KMS-11 (cell line): ENCODE data around the gene PTGIS.

Source experiments
- H2AFZ ChIP-seq: fragments of 200-600 bp; sonication (generic); 2 replicates; pipeline ENCODE4 v1.6.1; 2016; ENCODE audit warnings: antibody characterized with exemption, mixed run types, low read depth
- H3K27ac ChIP-seq: fragments of 200-600 bp; sonication (generic); 2 replicates; pipeline ENCODE4 v1.6.1; 2016; ENCODE audit warnings: mild to moderate bottlenecking, mixed run types
- H3K27me3 ChIP-seq: fragments of 200-600 bp; sonication (generic); 2 replicates; pipeline ENCODE4 v1.6.1; 2017; ENCODE audit warnings: mild to moderate bottlenecking, low read depth, mixed run types, moderate library complexity; ENCODE audit not compliant: insufficient read depth
- H3K36me3 ChIP-seq: fragments of 200-600 bp; sonication (generic); 2 replicates; pipeline ENCODE4 v1.6.1; 2017; ENCODE audit warnings: mild to moderate bottlenecking, mixed run types; ENCODE audit not compliant: insufficient read depth
- H3K4me1 ChIP-seq: fragments of 200-600 bp; sonication (generic); 2 replicates; pipeline ENCODE4 v1.6.1; 2016; ENCODE audit warnings: mild to moderate bottlenecking, low read depth, mixed run types; ENCODE audit not compliant: poor library complexity, severe bottlenecking
- H3K4me2 ChIP-seq: fragments of 200-600 bp; sonication (generic); 2 replicates; pipeline ENCODE4 v1.7.0; 2016; ENCODE audit warnings: mild to moderate bottlenecking, mixed run types
- H3K4me3 ChIP-seq: fragments of 200-600 bp; sonication (generic); IDR thresholded peaks from 2 replicates; pipeline ENCODE4 v1.6.1; 2017; ENCODE audit warnings: low read depth, low read length, mixed read lengths; ENCODE audit not compliant: insufficient read depth
- H3K79me2 ChIP-seq: fragments of 200-600 bp; sonication (generic); 2 replicates; pipeline ENCODE4 v1.6.1; 2016; ENCODE audit warnings: low read depth, mixed run types; ENCODE audit not compliant: insufficient read depth
- H3K9ac ChIP-seq: fragments of 200-600 bp; sonication (generic); 2 replicates; pipeline ENCODE4 v1.6.1; 2016; ENCODE audit warnings: mild to moderate bottlenecking, mixed run types
- H4K20me1 ChIP-seq: fragments of 200-600 bp; sonication (generic); 2 replicates; pipeline ENCODE4 v1.6.1; 2016; ENCODE audit warnings: mild to moderate bottlenecking, mixed run types; ENCODE audit not compliant: insufficient read depth
- CTCF ChIP-seq: fragments of 200-600 bp; sonication (generic); conservative IDR thresholded peaks from 2 replicates; pipeline ENCODE4 v1.6.1; 2017; ENCODE audit warnings: low read depth, mild to moderate bottlenecking, antibody characterized with exemption, low read length, moderate library complexity, mixed read lengths

Gene PTGIS

GRCh38 chr20:49521356-49521755 lies 46.6 kb downstream of the PTGIS start:
- Histone ChIP-seq H3K4me1 (no peaks in the 10 kb centered on the region), H3K79me2 (no peaks in the 10 kb centered on the region), H3K36me3 (no peaks in the 10 kb centered on the region), H3K27ac (no peak overlapping the region), H3K27me3 (no peaks in the 10 kb centered on the region), H3K9ac (no peak overlapping the region), H3K4me2 (no peak overlapping the region), H3K4me3 (no peak overlapping the region), H2AFZ (no peak overlapping the region), H4K20me1 (no peaks in the 10 kb centered on the region)
- TF ChIP-seq CTCF = no peak

GRCh38 chr20:49519777-49520359 lies 48.1 kb downstream of the PTGIS start:
- Histone ChIP-seq H3K27me3 (no peaks in the 10 kb centered on the region), H3K9ac (no peak overlapping the region), H3K27ac (no peak overlapping the region), H4K20me1 (no peaks in the 10 kb centered on the region), H2AFZ (no peak overlapping the region), H3K4me1 (no peaks in the 10 kb centered on the region), H3K4me3 (no peak overlapping the region), H3K79me2 (no peaks in the 10 kb centered on the region), H3K4me2 (no peak overlapping the region), H3K36me3 (no peaks in the 10 kb centered on the region)
- TF ChIP-seq CTCF = no peak

GRCh38 chr20:49519212-49519712 lies 48.7 kb downstream of the PTGIS start:
- Histone ChIP-seq H4K20me1 (no peaks in the 10 kb centered on the region), H3K36me3 (no peaks in the 10 kb centered on the region), H3K79me2 (no peaks in the 10 kb centered on the region), H3K4me3 (no peak overlapping the region), H3K4me1 (no peaks in the 10 kb centered on the region), H3K4me2 (no peak overlapping the region), H2AFZ (no peak overlapping the region), H3K27ac (no peak overlapping the region), H3K27me3 (no peaks in the 10 kb centered on the region; the same call in 1 of the 2 replicates), H3K9ac (no peak overlapping the region)
- no peak for TF ChIP-seq CTCF

GRCh38 chr20:49518576-49518975 lies 49.4 kb downstream of the PTGIS start:
- Histone ChIP-seq H2AFZ (no peak overlapping the region), H3K36me3 (no peaks in the 10 kb centered on the region), H3K4me2 (no peak overlapping the region), H4K20me1 (no peaks in the 10 kb centered on the region), H3K4me3 (no peak overlapping the region), H3K9ac (no peak overlapping the region), H3K27me3 (no peaks in the 10 kb centered on the region; the same call in 1 of the 2 replicates), H3K27ac (no peak overlapping the region), H3K79me2 (no peaks in the 10 kb centered on the region), H3K4me1 (no peaks in the 10 kb centered on the region)
- TF ChIP-seq CTCF = no peak
